Ureter (tissue), 1 donor: ENCODE data around the gene SETD5. TPM values are rescaled to one million over a fixed set of nuclear protein-coding genes. Genes with fewer than 3 reads are reported as not detected.
"Not testable (repeated sequence)": the region's sequence is repeated elsewhere in the genome, so short reads cannot be mapped to it uniquely, and the experiment has no call there.

Source experiments
- DNase-seq: peaks from one replicate; pipeline ENCODE4 v3.0.0-alpha.2; 2020; ENCODE audit warnings: low spot score
- total RNA-seq: library from RNA; stranded (reverse); gene quantifications from one replicate; pipeline ENCODE4 v1.2.4, GENCODE V29; 2023
- donor health status: DM: yes; HTN: yes; CAD: no.

SETD5 gene
- total RNA-seq, 1 donor from 2014 or later, result 182 TPM

DNA sequence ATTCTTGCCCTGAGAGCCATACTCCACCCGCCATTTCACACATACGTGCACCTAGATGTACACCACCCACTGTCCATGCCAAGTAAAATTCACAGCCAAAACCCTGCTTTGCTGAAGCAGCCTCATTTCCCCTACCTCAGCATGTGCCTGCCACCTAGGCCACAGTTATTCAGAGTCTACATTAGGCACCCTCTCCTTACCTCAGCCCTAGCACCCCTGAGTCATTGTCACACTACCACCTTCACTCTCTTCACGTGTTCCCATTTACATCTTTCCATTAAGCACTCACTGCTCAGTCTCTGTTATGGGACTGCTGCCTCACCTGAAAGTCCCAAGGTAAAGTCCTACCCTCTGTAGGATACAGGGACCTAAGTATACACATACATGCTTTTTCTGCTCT, 70.0 kb downstream of the SETD5 start:
- DNase-seq, result no peak

DNA sequence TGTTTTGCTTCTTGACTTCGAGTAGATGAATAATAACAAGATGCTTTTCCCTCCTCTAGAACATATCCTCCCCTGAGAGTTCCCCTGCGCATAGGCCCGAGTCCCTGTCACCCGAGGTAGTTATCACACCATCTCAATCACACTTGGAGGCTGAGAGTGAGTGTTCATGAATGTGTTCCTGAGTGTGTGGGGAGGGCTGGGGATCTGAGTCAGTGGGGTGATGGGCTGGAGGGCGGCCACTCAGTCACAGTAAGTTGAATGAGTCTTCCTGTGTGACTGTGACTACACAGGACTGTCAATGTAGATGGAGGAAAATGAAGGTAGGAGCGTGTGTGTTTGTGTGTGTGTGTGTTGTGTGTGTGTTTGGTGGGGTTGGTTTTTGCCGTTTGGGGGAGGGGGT, 71.0 kb downstream of the SETD5 start:
- no peak for DNase-seq

DNA sequence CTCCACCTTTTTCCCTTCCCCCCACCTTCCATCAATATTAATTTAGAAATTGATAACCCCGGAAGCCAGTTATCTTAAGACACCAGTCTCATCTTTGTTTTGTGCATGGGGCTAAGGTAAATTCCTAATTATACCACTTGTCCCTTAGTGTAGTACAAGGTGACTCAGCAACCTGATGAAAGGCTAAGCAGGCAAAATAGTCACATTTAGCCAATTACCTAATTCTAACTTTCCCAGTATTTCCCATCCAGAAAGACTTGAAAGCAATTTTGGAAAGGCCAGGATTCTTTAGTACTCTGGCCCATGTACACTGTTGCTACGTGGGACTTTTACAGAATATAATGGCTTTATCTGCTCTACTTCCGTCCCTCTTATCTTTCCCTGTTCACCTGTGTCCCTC, 72.6 kb downstream of the SETD5 start:
- DNase-seq, result no peak

DNA sequence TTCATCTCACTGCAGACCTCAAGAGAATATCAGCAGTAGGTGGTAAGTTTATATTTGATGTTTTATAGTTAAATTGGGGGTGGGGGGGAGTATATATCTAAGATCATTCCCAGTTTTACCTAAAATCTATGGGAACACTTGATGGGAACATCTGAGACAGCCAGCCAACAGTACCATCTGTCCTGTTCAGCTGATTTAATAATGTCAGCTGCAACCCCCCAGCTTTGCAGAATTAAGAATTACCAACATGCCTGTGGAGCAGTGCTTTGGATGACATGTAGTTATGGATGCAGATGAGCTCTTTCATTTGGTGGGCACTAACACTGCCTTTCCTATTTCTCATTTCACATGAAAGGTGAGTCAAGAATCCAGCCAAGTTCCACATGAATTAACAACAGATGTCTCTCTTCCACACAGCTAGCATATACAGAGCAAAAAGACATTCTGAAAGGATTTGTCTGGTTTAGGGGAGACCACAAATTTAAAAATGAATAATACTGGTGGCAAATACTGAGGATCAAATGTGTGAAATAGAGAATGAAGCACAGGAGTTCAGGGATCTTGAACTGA, 76.2 kb downstream of the SETD5 start:
- no peak for DNase-seq

DNA sequence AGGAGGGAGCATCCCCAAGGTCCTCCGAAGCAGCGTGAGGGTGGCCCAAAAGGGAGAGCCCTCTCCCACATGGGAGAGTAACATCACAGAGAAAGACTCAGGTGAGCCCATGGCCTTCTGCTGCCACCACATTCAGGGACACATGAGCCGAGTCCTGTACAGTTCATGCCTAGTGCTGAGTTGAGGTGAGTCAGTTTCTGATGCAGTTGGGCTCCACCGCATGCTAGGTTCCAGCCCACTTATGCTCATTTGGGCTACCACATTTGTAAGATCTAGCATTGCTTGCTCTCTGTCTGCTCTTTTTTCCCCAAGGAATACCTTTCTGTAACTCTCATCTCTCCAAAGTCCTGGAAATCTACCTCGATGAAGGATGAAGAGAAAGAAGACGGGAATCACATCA, 77.1 kb downstream of the SETD5 start:
- DNase-seq, result no peak

DNA sequence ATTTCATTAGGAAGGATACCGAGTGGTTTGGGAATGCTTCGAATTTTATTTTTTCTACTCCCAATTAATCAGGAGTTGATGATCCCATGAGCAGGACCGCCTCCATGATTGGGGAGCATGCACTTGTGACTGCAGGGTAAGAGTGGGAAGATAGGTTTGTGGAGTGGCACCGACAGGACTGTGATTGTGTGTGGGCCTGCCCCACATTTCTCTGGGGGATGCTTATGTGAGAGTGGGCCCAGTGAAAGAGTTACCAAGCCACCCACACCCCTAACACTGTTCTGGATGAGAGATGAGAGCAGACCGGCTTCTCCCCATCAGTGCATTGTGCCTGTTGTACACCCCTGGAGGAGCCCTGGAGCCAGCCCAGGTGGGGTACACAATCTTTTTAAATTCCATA, 79.5 kb downstream of the SETD5 start:
- DNase-seq, result no peak

DNA sequence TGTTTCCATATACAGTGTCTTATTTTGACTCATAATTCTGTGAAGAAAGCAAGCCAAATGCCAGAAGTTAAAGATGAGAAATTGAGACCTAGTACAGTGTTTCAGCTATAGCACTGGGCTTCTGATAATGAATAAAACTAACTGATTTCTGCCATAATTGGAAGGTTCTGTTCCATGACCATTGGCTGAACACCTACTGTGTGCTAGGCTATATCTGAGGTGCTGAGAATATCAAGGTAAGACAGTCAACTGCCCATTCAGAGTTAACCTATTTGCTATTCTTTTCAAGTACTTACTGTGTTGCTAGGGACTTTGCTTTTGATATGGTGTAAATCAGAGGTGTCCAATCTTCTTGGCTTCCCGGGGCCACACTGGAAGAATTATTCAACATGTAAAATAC, 82.8 kb downstream of the SETD5 start:
- no peak for DNase-seq

DNA sequence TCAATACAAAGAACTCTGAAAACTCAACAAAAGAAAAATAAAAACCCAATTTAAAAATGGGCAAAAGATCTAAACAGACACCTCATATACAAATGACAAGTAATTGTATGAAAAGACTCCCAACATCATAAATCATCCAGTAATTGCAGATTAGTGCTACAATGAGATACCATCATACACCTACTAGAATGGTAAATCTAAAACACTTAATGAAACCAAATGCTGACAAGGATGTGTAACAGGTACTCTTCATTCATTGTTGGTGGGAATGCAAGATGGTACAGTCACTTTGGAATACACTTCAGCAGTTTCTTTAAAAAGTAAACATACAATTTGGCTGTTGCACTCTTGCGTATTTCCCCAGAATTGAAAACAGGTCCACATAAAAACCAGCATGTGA, 87.8 kb downstream of the SETD5 start:
- DNase-seq, result no peak

DNA sequence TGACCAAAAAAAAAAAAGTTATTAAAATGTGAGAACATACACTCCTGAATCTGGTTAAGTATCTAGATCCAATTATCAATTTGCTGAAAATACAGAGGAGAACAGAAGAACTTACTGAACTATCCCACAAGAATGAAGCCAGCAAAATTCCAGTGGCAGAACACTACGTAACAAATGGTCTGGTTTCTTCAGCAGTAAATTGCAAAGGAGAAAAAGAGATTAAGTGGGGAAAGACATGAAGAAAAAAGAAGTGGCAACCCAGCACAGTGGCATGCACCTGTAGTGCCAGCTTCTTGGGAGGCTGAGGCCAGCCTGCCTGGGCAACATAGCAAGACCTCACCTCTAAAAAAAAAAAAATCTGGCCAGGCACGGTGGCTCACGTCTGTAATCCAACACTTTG, 94.1 kb downstream of the SETD5 start:
- no peak for DNase-seq

DNA sequence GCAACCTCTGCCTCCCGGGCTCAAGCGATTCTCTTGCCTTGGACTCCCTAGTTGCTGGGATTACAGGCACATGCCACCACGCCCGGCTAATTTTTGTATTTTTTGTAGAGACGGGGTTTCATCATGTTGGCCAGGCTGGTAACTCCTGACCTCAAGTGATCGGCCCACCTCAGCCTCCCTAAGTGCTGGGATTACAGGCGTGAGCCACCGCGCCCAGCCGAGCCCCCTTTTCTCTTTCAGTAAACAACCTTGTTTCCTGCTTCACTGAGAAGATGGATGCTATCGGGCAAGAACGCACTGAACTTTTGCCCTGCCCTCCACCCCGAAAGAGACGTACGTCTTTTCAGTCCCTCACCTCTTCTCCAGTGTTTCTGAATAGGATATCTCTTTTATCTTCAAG, 96.6 kb downstream of the SETD5 start:
- DNase-seq, result not testable (repeated sequence)

DNA sequence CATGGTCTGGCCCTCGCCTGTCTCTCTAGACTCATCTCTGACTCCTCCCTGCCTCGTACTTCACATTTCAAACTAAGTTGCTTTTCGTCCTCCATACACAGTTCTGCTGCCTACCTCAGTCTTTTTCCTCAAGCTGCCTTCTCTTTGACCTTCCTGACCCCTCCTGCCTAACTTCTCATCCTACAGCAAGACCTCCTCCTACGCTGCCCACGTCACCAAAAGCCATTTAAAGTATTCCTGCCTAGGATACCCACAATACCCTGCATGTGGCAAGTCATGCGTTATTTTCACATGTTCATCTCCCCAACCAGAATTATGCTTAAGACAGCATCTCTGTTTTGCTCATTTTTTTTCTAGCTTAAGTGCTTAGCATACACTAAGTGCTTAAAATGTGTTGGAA, 99.5 kb downstream of the SETD5 start:
- no peak for DNase-seq

DNA sequence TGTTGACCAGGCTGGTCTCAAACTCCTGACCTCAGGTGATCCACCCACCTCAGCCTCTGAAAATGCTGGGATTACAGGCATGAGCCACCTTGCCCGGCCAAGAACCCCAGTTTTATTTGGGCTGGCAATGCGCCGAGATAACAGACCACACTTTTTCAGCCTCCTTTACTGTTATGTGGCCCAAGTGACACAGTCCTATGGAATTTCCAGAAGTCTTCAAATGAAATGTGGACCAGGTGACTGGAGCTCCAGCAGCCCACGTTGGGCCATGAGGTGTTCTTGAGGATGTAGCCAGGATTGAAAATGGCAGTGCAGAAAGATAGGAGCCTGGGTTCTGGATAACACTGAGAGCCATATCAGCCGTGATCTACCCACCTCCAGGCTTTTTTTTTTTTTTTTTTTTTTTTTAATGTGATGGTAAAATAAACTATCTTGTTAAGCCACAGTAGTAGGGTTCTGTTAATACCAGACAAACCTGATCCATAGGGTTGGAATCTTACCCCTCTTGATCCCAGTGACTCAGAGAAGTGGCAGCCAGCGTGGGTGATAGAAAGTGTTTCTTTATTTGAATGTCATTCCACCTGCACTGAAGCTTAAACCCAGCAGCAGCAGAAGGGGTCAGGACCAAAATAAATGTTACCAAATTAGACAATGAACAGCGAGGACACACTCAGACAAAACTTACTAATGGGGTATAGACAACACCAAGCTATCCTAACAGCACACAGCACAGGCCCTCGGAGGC, 100.6 kb downstream of the SETD5 start:
- DNase-seq, result no peak

DNA sequence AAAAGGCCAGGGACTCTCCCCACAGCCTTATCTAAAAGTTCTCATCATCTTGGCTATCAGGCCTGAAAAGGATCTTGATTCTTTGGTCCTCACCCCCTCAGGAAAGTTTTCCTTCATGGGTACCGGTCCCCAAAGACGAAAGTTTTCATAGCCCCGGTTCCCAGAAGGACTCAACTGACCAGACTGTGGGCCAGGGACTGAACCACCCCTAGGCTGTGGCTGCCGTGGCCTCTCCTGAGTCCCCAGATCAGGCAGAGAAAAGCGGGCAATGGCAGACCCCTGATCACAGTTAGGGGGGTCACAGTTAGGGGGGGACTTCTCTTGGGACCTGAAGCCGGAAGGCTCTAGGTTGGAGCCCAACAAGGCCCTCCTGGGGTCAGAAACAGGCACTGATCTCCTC, 101.4 kb downstream of the SETD5 start:
- no peak for DNase-seq

DNA sequence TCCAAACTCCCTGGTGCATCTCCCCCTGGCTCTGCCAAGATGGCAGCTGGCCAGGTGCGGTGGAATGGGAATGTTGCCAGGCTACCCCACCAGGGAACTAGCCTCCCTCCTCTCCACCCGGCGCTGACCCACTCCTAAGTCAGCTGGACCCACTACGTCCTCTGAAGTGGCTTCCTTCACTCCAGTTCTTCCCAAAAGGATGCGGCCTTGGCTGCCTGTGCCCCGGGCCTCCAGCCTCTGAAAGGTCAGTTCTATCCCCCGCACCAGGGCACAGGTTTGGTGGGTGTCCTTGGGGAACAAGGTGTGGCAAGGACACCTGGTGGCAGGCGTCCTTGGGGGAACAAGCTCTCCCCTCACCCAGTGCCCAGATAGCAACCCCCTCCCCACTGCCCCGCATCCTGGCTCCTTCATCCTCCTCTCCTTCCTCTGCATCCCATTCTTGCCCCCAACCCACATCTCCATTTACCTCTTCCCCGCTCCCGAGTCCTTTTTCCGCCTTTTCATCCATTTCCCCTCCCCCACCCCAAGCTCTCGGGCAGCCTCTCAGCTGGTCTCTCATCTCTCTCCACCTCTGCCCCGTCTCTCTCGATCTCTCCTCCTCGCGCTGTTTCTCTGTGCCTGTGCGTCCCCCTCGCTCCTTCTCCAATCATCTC, 102.2 kb downstream of the SETD5 start:
- DNase-seq, result no peak

DNA sequence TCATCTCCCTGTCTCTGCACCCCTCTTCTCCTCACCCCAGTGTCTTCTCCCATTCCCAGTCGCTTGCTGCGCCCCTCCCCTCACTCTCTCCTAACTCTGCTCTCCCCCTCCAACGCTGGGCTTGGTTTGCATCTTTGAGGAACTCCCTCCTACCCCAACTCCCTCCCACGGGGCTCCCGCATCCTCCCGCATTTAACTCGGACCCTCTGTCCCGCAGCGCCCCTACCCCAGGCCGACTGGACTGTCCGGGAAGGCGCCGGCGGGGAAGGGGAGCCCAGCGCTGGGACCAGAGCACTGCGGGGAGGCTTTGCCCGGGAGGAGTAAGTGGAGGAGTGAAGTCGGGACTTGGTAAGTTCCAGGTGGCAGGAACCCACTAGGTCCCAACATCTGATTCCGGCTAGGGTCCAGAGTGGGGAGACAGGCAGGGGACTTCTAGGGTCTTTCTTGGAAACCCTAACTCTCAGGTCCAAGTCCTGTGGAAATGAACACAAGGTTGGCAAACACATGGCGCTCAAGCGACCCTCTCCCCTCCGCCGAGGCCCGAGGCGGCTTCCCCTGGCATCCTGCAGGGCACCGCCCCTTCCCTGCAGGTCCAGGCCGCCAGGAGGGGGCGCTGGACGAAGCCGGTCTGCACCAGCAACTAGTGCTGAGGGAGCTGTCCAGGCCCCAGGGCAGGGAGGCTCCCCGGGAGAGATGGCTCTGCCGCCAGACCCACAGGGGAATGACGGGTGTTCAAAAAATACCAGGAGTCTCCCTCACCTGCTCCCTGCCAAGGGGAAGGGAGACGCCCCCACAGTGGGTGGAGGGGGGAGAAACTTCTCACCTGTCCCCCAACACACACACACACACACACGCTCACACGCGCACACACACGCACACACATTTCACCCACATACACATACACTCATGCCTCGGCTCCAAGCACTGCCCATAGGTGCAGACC, 103.0 kb downstream of the SETD5 start:
- DNase-seq, result no peak

DNA sequence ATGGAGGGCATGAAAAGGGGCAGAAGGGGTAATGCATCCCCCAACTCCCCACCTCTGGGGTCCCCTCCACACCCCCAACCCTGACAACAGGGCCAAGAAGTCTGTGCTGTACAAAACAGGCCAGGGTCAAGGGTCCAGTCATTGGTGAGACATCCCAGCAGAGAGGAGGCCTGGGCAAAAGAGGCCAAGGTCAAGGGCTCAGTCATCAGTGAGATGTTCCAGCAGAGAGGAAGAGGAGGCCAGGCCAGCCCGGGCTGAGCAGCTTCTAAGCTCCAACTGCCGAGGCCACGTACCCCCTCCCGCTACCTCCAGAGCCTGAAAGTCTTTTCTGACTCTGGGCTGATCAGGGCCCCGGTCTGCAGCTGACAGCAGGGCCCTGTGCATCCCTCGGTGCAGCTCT, 103.8 kb downstream of the SETD5 start:
- no peak for DNase-seq

DNA sequence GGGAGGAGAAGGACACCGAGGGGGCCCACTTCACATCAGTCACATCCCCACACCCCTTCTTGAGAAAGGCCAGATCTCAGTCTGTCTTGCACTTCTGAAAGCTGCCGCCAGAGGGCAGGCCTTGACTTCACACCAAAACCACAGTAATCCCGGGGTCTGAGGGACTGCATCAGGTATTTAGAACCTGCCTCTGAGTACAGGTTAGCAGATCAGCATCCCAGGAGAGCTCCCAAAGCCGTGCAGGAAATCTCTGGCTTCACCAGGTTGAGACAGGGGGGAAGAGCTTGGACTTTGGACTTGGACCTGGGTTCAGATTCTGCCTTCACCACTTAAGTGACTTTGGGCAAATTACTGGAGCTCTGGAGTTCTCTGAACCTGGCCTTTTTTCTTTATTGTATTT, 105.9 kb downstream of the SETD5 start:
- DNase-seq, result no peak

DNA sequence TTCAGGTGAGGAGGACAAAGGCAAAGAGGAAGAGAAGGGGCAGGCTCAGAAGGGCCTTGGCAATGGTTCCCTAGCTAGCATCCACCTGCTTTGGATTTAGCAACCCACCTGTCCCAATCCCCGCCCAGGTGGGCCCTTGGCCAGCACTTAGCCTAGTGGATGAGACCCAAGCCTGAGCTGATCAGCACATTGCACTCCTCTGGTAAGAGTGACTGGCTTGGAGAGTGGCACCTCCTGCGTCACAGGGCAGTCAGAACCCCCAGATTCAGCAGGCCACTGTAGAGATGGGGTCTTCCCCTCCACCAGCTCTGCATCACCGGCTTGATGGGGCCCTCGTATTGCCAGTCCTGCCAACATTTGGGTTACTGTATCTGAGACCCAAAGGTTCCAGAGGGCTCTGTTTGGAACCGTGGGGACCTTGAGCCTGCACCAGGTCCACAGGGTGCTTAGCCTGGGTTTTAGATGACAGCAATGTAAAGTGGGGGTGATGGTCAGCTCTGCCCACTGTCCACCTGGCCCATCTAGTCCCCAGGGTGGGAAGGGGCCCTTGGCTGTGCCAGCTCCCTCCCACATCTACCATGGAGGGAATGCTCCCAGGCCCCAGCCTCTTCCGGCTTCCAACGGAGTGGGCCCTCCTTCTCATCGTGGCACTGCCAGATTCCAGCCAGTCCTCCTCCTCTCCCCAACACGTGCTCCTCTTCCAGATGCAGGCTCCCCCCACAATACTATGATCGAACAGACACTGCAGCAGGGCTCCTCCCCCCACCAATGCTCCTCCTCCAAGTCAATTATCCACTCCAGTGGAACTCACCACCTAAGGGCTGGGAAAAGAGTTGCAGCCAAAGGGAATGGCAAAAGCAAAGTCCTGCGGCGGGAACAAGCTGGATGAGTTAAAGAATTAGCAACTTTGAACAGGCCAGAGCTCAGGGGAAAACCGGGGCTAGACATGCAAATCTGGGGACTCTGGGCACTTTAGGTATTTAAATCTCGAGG, 110.5 kb downstream of the SETD5 start:
- DNase-seq, result no peak

DNA sequence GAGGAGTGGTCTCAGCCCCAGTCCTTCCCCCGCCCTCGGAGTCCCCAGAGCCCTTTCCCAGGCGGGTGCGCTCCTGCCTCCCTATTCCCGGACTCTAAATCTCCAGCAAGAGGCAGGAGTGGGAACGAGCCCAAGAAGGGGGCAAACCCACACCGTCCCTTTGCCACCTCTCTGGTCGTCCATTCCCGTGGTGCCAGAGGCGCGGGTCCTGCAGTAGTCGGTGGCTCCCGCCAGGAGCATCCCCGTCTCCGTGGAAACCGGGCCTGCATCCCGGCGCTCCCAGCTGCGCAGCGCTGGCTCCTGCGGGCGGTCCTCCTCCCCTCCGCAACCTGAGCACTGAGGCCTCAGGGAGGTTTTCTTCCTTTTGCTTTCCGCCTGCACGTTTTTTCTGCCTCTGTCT, 111.4 kb downstream of the SETD5 start:
- no peak for DNase-seq

DNA sequence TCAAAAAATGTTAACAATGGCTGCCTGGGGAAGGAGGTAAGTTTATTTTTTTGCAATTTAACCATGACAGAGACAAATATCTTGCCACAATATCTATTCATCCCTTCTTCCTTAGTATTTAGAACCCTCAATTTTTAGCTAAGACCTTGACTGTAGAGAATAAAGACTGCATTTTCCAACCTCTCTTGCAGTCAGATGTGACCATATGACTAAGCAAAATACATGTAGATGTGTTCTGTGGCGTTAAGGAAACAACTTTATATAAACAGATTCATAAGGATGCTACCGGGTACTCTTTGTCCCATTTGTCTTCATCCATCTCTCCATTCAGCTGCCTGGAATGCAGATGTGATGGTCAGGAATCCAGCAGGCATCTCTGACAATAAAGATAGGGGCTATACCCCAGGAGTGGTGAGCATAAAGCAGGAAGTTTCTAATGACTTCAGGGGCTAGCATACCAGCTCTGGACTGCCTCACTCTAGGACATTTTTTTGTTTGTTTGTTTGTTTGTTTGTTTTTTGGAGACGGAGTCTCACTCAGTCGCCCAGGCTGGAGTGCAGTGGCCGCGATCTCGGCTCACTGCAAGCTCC, 115.1 kb downstream of the SETD5 start:
- no peak for DNase-seq

DNA sequence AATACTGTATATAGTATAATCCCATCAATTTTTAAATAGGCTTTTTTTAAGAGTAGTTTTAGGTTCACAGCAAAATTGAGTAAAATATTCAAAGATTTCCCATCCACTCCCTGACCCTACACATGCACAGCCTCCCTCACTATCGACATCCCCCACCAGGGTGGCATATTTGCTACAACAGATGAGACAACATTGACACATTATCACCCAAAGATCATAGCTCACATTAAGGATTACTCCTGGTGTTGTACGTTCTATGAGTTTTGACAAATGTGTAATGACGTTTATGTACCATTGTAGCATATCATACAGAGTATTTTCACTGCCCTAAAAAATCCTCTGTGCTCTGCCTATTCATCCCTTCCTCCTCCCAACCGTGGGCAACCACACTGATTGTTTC, 116.9 kb downstream of the SETD5 start:
- no peak for DNase-seq
